ENCODE data around the gene GRM4.

The GRM4 gene

DNA sequence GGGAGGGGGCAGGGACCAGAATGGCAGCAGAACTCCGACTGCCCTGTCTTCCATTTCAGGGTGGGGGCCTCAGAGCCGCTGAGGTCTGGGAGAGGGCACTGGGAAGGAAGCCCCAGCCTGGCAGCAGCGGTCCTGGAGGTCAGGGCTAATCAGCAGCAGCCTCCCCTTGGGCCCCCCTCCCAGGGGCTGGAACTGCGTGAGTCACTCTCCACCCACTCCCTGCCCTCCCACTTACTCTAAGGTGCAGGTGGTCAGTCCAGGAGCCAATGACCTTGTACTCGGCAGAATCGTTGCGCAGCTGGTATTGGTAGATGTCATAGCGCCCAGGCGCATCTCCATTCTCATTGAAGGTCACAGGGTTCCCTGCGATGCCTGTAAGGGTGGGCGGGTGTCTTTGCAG is 105.9 kb downstream of the GRM4 start:
- no peaks in the 10 kb centered on the region for H3K4me1 ChIP-seq (ENCODE audit: low read depth, poor library complexity, severe bottlenecking)
- TF ChIP-seq, protein P1, sequence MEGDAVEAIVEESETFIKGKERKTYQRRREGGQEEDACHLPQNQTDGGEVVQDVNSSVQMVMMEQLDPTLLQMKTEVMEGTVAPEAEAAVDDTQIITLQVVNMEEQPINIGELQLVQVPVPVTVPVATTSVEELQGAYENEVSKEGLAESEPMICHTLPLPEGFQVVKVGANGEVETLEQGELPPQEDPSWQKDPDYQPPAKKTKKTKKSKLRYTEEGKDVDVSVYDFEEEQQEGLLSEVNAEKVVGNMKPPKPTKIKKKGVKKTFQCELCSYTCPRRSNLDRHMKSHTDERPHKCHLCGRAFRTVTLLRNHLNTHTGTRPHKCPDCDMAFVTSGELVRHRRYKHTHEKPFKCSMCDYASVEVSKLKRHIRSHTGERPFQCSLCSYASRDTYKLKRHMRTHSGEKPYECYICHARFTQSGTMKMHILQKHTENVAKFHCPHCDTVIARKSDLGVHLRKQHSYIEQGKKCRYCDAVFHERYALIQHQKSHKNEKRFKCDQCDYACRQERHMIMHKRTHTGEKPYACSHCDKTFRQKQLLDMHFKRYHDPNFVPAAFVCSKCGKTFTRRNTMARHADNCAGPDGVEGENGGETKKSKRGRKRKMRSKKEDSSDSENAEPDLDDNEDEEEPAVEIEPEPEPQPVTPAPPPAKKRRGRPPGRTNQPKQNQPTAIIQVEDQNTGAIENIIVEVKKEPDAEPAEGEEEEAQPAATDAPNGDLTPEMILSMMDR (conservative IDR thresholded peaks at IDR 0.05; ENCODE audit: low read depth, low read length): no peak
- no peak overlapping the region for H3K27ac ChIP-seq
- no peak overlapping the region for H3K4me2 ChIP-seq
- H3K4me3 ChIP-seq (IDR thresholded peaks at IDR 0.05; ENCODE audit: insufficient read depth, low read depth, low read length): no peak overlapping the region
- H3K36me3 ChIP-seq (ENCODE audit: insufficient read depth): no peaks in the 10 kb centered on the region
- H3K9ac ChIP-seq: no peak overlapping the region
- peaks cover 41% of the 10 kb centered on the region for H3K27me3 ChIP-seq (ENCODE audit: insufficient read depth, low read depth)
- H2AFZ ChIP-seq (ENCODE audit: low read depth): no peak overlapping the region
- H4K20me1 ChIP-seq (ENCODE audit: insufficient read depth): no peaks in the 10 kb centered on the region
- no peaks in the 10 kb centered on the region for H3K79me2 ChIP-seq (ENCODE audit: insufficient read depth, low read depth)

DNA sequence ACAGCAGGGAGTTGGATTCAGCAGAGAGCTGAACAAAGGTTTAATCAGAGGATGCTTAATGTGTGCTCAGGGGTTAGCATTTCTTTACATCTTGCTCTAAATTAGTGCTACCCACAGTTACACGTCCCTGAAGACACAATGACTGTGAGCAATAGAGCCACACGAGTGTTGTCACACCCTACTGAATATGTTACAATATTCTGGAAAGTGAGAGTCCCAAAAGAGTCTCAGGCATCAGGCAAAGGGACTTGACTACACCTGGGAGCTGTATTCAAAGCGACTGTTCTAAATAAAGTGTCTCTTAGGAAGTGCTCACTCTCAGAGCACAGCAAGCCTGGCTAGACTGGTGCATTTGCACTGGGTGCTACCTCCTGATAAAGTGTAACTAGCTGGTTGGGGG is 108.7 kb downstream of the GRM4 start:
- H3K27ac ChIP-seq: no peak overlapping the region
- no peak overlapping the region for H2AFZ ChIP-seq (ENCODE audit: low read depth)
- H3K9ac ChIP-seq: no peak overlapping the region
- TF ChIP-seq, protein P1 (conservative IDR thresholded peaks at IDR 0.05; ENCODE audit: low read depth, low read length): no peak
- no peaks in the 10 kb centered on the region for H3K36me3 ChIP-seq (ENCODE audit: insufficient read depth)
- H3K79me2 ChIP-seq (ENCODE audit: insufficient read depth, low read depth): no peaks in the 10 kb centered on the region
- H4K20me1 ChIP-seq (ENCODE audit: insufficient read depth): no peaks in the 10 kb centered on the region
- no peaks in the 10 kb centered on the region for H3K4me1 ChIP-seq (ENCODE audit: low read depth, poor library complexity, severe bottlenecking)
- H3K4me2 ChIP-seq: no peak overlapping the region
- no peak overlapping the region for H3K4me3 ChIP-seq (IDR thresholded peaks at IDR 0.05; ENCODE audit: insufficient read depth, low read depth, low read length)
- H3K27me3 ChIP-seq (ENCODE audit: insufficient read depth, low read depth): peaks cover 52% of the 10 kb centered on the region

DNA sequence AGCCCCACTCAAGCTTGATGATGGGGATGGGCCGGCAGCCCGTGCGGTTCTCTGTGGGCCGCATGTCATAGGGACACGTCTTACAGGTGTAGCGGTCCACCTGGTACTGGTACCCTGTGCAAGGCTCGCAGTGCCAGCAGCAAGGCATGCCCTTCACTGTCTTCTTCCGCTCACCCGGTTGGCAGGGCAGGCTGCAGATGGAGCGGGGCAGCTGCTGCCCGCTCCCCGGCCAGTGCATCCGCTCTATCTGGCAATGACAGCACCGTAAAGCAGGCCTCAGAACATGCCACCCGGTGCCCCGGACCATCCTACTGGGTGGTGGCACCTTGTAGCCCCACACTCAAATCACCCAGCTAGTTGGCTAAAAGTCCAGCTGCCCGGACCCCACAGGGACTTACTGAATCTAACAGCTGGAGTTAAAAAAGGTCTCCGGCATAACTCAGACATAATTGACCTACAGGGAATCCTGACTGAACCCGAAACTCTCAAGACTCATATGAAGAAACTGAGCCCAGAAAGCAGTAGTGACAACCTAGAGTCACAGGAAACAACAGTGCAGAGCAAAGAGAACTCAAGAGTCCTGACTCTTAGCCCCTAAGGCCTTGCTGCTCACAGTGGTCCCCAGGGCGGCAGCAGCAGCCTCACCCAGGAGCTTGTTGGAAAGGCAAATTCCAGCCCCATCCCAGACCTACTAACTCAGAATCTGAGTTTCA is 109.4 kb downstream of the GRM4 start:
- H3K79me2 ChIP-seq (ENCODE audit: insufficient read depth, low read depth): no peaks in the 10 kb centered on the region
- no peak overlapping the region for H2AFZ ChIP-seq (ENCODE audit: low read depth)
- no peak overlapping the region for H3K4me3 ChIP-seq (IDR thresholded peaks at IDR 0.05; ENCODE audit: insufficient read depth, low read depth, low read length)
- no peak overlapping the region for H3K4me2 ChIP-seq
- H3K27me3 ChIP-seq (ENCODE audit: insufficient read depth, low read depth): peaks cover 55% of the 10 kb centered on the region
- TF ChIP-seq, protein P1 (conservative IDR thresholded peaks at IDR 0.05; ENCODE audit: low read depth, low read length): no peak
- H3K9ac ChIP-seq: no peak overlapping the region
- no peaks in the 10 kb centered on the region for H3K4me1 ChIP-seq (ENCODE audit: low read depth, poor library complexity, severe bottlenecking)
- H4K20me1 ChIP-seq (ENCODE audit: insufficient read depth): no peaks in the 10 kb centered on the region
- H3K36me3 ChIP-seq (ENCODE audit: insufficient read depth): no peaks in the 10 kb centered on the region
- H3K27ac ChIP-seq: no peak overlapping the region

DNA sequence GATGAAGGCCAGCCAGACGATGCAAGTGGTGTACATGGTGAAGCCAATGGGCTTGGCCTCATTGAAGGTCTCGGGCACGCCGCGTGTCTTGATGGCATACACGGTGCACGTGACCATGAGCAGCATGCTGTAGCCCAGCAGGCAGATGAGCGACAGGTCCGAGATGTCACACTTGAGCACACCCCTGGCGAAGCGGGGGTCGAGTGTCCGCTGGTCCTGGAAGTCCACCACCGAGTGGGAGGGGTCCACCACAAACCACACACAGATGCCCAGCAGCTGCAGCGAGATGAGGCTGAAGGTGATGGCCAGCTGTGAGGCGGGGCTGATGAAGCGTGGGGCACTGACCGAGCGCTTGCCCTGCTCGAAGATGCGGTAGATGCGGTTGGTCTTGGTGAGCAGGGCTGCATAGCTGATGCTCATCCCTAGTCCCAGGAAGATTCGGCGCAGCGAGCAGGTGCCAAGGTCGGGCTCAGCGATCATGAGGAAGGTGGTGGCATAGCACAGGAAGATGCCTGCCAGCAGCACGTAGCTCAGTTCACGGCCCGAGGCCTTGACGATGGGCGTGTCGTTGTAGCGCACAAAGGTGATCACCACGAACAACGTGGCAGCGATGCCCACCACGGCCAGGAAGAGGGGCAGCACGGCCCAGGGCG is 110.1 kb downstream of the GRM4 start:
- H3K79me2 ChIP-seq (ENCODE audit: insufficient read depth, low read depth): no peaks in the 10 kb centered on the region
- no peak overlapping the region for H3K9ac ChIP-seq
- no peak overlapping the region for H3K4me2 ChIP-seq
- no peak overlapping the region for H3K4me3 ChIP-seq (IDR thresholded peaks at IDR 0.05; ENCODE audit: insufficient read depth, low read depth, low read length)
- H3K27me3 ChIP-seq (ENCODE audit: insufficient read depth, low read depth): peaks cover 59% of the 10 kb centered on the region
- no peak overlapping the region for H2AFZ ChIP-seq (ENCODE audit: low read depth)
- no peaks in the 10 kb centered on the region for H4K20me1 ChIP-seq (ENCODE audit: insufficient read depth)
- no peaks in the 10 kb centered on the region for H3K36me3 ChIP-seq (ENCODE audit: insufficient read depth)
- H3K4me1 ChIP-seq (ENCODE audit: low read depth, poor library complexity, severe bottlenecking): no peaks in the 10 kb centered on the region
- TF ChIP-seq, protein P1 (conservative IDR thresholded peaks at IDR 0.05; ENCODE audit: low read depth, low read length): no peak
- no peak overlapping the region for H3K27ac ChIP-seq
